Breast epithelium (tissue), 4 donors: Measurements from ENCODE around the gene CAB39. TPM values are rescaled to one million over a fixed set of nuclear protein-coding genes. Genes with fewer than 3 reads are reported as not detected.

Experiments used
- DNase-seq, 2 donors: peaks; one replicate each; pipeline ENCODE4 v3.0.0-alpha.2; 2019; ENCODE audit warnings: low spot score in 2 of 2
- H3K27ac ChIP-seq, 2 donors: fragments of 200-600 bp; sonication (generic) in 1 of 2; one replicate each; pipeline ENCODE4 v1.5.1; 2016 to 2019; ENCODE audit warnings: mild to moderate bottlenecking in 1 of 2
- H3K27me3 ChIP-seq, 2 donors: fragments of 200-600 bp; sonication (generic) in 1 of 2; one replicate each; pipeline versions ENCODE4 v1.5.1 to v1.6.0; 2017 to 2019; ENCODE audit warnings: control low read depth in 1 of 2, mild to moderate bottlenecking in 1 of 2
- H3K36me3 ChIP-seq: fragments of 200-600 bp; one replicate; pipeline ENCODE4 v1.5.1; 2019
- H3K4me1 ChIP-seq, 2 donors: fragments of 200-600 bp; sonication (generic); one replicate each; pipeline ENCODE4 v1.5.1; 2016 to 2019; ENCODE audit warnings: control low read depth in 1 of 2
- H3K4me3 ChIP-seq, 3 donors: fragments of 200-600 bp; sonication (generic); 1 replicate in 2 of 3; 2 replicates in 1 of 3; pipeline ENCODE4 v1.5.1; 2016 to 2019; ENCODE audit warnings: mild to moderate bottlenecking in 3 of 3, moderate library complexity in 2 of 3
- H3K9me3 ChIP-seq, 2 donors: fragments of 200-600 bp; sonication (generic) in 1 of 2; one replicate each; pipeline ENCODE4 v1.5.1; 2016 to 2019; ENCODE audit warnings: control low read depth in 1 of 2
- CTCF ChIP-seq, 3 donors: fragments of 450-650 bp; IDR thresholded peaks; one replicate each; pipeline ENCODE4 v1.5.1; 2016 to 2017; ENCODE audit warnings: antibody characterized with exemption in 3 of 3, mild to moderate bottlenecking in 3 of 3, moderate library complexity in 3 of 3
- POLR2A ChIP-seq: fragments of 450-650 bp; IDR thresholded peaks from one replicate; pipeline ENCODE4 v1.6.1; 2016; ENCODE audit warnings: antibody characterized with exemption, mild to moderate bottlenecking, moderate library complexity
- POLR2AphosphoS5 ChIP-seq, 3 donors: sonication (generic); formaldehyde crosslinking; IDR thresholded peaks; one replicate each; pipeline ENCODE4 v1.6.1; 2017; ENCODE audit warnings: antibody characterized with exemption in 3 of 3
- intact Hi-C: fragments of 100-400 bp; cut with DNase I; formaldehyde crosslinking; loops from one replicate; pipeline ENCODE4 v1.15.1; 2023; ENCODE audit warnings: low total_unique reads
- total RNA-seq, 3 donors: library from RNA; depleted of rRNA; stranded (reverse); fragments of >200 nt; gene quantifications; one replicate each; pipeline ENCODE4 v1.1.0, GENCODE V29; 2016

Gene CAB39
- total RNA-seq, 3 donors from 2014 or later, result 79.0 to 85.9 (median 83.4) TPM

- Histone ChIP-seq H3K4me1 (no peaks in the 10 kb centered on the region), H3K27me3 (no peaks in the 10 kb centered on the region), H3K36me3 (no peaks in the 10 kb centered on the region), H3K9me3 (no peaks in the 10 kb centered on the region), H3K27ac (no peak overlapping the region), H3K4me3 (no peak overlapping the region)
- intact Hi-C loops, result no loop called here
- no peak for DNase-seq
- TF ChIP-seq POLR2A (no peak), CTCF (IDR thresholded peaks at IDR 0.05) (no peak), POLR2AphosphoS5 (IDR thresholded peaks at IDR 0.05) (no peak)
Observed at GRCh38 chr2:230746213-230746612, 33.6 kb downstream of the CAB39 start.

DNA sequence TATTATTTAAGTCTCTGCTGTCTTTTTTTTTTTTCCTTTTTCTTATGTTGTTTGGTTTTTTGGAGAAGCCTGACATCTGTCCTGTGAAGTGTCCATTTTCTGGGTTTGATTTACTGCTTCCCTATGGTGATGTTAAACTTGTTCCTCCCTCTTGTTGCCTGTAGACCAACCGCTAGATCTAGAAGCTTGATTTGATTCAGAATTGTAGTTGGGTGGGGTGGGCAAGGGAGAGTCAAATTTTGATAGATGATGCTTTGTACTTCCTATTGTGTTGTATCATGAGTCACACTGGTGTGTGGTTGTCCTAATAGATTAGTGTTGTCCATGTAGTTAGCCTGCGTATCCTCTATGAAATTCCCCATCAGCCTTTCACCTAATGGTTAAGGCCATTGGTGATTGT is 35.4 kb downstream of the CAB39 start:
- no peak for DNase-seq
- intact Hi-C loops, result no loop called here
- Histone ChIP-seq H3K27me3 (no peaks in the 10 kb centered on the region), H3K9me3 (no peaks in the 10 kb centered on the region), H3K4me3 (no peak overlapping the region), H3K36me3 (no peaks in the 10 kb centered on the region), H3K27ac (no peak overlapping the region), H3K4me1 (no peaks in the 10 kb centered on the region)
- TF ChIP-seq CTCF (IDR thresholded peaks at IDR 0.05) (no peak), POLR2AphosphoS5 (IDR thresholded peaks at IDR 0.05) (no peak), POLR2A (no peak)

- TF ChIP-seq POLR2A, result no peak
- TF ChIP-seq POLR2AphosphoS5 (IDR thresholded peaks at IDR 0.05), result no peak
- TF ChIP-seq CTCF (IDR thresholded peaks at IDR 0.05), result no peak
- Histone ChIP-seq H3K27ac (no peak overlapping the region), H3K36me3 (no peaks in the 10 kb centered on the region), H3K27me3 (no peaks in the 10 kb centered on the region), H3K4me1 (no peaks in the 10 kb centered on the region), H3K9me3 (no peaks in the 10 kb centered on the region), H3K4me3 (no peak overlapping the region)
- intact Hi-C loops, result no loop called here
- no peak for DNase-seq
Observed at GRCh38 chr2:230749111-230749510, 36.5 kb downstream of the CAB39 start.

GRCh38 chr2:230751062-230751461 is 38.4 kb downstream of the CAB39 start:
- H3K27me3 ChIP-seq, result no peaks in the 10 kb centered on the region
- no peaks in the 10 kb centered on the region for H3K4me1 ChIP-seq
- no peak for DNase-seq
- no peak overlapping the region for H3K4me3 ChIP-seq
- intact Hi-C loops, result no loop called here
- no peaks in the 10 kb centered on the region for H3K36me3 ChIP-seq
- TF ChIP-seq POLR2AphosphoS5 (IDR thresholded peaks at IDR 0.05) (no peak), POLR2A (no peak), CTCF (IDR thresholded peaks at IDR 0.05) (no peak)
- no peak overlapping the region for H3K27ac ChIP-seq
- no peaks in the 10 kb centered on the region for H3K9me3 ChIP-seq

DNA sequence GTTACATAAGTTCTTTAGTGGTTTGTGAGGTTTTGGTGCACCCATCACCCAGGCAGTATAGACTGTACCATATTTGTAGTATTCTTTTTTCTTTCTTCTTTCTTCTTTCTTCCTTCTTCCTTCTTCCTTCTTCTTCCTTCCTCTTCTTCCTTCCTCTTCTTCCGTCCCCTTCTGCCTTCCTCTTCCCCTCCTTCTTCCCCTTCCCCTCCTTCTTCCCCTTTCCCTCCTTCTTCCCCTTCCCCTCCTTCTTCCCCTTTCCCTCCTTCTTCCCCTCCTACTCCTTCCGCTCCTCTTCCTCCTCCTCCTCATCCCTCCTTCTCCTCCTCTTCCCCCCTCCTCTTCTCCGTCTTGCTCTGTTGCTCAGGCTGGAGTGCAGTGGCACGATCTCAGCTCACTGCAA is 41.6 kb downstream of the CAB39 start:
- intact Hi-C loops, result no loop called here
- no peak overlapping the region for H3K27ac ChIP-seq
- no peaks in the 10 kb centered on the region for H3K9me3 ChIP-seq
- H3K4me1 ChIP-seq, result peaks cover 0 to 5% of the 10 kb centered on the region in 2 donors
- no peaks in the 10 kb centered on the region for H3K27me3 ChIP-seq
- H3K4me3 ChIP-seq, result no peak overlapping the region
- DNase-seq, result no peak
- TF ChIP-seq POLR2AphosphoS5 (IDR thresholded peaks at IDR 0.05) (no peak), POLR2A (no peak), CTCF (IDR thresholded peaks at IDR 0.05) (no peak)
- no peaks in the 10 kb centered on the region for H3K36me3 ChIP-seq
